T-helper 1 cell (primary cell): ENCODE measurements around the gene THRB.

Experiments used
- DNase-seq, 5 donors: peaks; one replicate each; pipeline ENCODE4 v3.0.0-alpha.2; 2012 to 2020

The THRB gene

GRCh38 chr3:24220859-24221657, 273.6 kb downstream of the THRB start:
- no peak for DNase-seq

GRCh38 chr3:24215502-24215901, 279.1 kb downstream of the THRB start:
- DNase-seq: no peak

- DNase-seq: no peak
Observed at GRCh38 chr3:24211381-24211780, 283.3 kb downstream of the THRB start.

- DNase-seq: no peak
Observed at GRCh38 chr3:24202071-24202470, 292.6 kb downstream of the THRB start.

DNA sequence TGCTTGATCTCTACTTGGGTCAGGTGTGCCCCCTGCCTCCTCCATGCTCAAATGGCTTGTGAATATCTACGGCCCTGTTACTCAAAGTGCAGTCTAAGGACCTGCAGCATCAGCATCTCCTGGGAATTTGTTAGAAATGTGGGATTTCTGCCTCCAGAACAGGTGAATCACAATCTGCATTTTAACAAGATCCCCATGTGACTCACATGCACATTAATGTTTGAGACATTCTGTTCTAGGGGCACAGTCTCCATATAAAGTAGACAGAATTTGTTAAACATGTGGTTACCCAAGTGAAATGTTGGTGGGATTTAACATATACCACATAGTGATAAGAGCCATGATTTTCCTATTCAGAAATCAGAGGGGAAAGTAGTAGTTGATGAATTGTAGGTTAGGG, 293.3 kb downstream of the THRB start:
- no peak for DNase-seq

GRCh38 chr3:24199775-24200247, 294.8 kb downstream of the THRB start:
- DNase-seq: no peak

DNA sequence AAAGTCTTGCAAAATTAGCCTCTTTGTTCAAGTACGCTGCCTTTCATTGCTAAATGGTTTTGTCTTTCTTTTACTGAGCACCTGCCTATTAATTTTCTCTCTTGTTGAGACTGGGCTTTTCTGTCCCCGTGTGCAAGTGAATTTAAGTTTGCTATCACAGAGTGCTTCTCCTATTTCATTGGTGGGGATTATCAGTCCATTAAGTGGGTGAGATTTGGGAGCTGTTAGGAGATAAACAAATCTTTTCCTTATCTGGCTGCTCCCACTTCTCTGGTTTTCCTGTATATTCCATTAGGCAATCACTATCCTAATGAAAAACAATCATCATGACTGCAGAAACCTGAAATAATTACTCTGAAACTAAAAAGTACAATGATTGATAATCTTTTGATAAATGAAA, 295.4 kb downstream of the THRB start:
- no peak for DNase-seq

DNA sequence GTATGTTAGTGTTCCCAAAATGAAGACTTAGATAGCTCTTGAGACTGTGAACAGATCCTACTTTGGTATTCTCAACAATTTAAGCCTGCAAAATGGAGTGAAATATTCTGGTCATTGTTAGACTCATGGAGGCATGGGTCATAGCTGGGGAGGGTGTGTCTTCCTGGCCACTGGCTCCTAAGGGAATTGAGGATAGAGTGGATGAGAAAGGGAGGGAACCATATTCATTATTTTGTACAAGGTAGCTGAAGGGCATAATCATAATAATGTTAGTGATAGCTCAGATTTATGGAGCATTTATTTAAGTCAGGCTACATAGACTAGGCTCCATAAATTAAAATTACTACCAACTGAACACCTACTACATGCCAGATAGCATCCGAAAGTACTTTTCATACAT, 295.9 kb downstream of the THRB start:
- no peak for DNase-seq

DNA sequence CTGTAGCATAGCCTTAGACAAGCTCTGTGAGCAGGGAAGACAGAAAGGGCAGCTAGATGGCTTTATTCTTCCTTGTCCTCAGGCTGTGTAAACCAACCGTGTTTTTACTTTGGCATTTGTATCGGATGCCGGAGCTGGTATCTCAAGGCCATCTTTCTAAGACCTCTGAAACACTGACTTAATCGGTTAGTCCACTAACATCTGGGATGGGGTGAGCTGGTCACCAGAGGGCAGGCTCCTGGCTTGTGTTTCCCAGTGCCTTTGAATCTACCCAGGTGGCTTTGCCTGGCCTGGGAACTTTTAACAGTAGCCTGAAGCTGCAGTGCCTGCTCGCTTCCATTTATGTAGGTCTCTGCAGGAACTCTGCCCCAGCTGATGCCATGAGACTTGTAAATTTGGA, 296.8 kb downstream of the THRB start:
- DNase-seq: no peak

DNA sequence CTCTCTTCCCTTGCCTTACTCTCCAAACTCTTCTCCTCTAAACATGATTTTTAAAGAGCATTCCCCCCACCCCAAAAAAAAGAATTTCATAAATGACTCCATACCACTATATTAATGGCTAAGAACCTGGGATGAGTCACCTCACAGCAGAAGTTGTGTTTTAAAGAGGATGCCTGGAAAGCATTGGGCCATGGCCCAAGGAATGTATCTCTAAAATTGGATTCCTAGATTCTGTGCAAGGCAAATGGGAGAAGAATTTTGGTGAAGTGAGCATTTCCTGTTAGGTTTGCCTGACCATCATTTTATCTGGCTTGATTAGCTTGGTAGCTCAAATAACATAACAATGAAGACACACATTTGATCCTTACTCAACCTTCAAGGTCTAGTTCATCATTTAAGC, 298.1 kb downstream of the THRB start:
- no peak for DNase-seq

GRCh38 chr3:24195504-24196230, 299.0 kb downstream of the THRB start:
- DNase-seq: no peak

GRCh38 chr3:24192469-24193056, 302.1 kb downstream of the THRB start:
- no peak for DNase-seq

DNA sequence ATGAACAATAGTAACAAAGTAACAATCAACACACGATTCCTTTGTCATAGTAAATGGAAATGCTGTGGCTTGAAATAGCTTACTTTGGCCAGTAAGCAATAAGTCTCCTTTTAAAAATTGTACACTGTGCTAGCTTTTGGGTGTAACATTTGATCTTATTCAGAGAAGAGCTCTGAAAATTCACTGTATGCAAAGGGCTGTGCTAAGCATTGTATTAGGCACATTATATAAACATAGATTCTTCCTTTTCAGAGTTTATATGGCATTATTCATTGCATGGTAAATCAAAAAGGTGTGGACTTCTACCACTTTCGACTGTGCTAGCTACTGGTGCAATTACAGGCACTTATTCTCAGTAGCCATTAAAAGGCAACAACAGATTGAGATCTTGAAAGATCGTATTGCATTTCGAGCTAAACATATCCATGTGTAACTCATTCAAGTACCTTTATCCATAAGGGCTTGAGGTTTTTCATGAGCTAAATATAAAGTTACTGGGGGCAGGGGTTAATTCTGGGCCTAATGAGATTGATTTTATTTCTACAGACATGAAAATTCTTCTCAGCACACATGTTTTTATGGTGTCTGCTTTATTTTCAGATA, 302.7 kb downstream of the THRB start:
- no peak for DNase-seq

DNA sequence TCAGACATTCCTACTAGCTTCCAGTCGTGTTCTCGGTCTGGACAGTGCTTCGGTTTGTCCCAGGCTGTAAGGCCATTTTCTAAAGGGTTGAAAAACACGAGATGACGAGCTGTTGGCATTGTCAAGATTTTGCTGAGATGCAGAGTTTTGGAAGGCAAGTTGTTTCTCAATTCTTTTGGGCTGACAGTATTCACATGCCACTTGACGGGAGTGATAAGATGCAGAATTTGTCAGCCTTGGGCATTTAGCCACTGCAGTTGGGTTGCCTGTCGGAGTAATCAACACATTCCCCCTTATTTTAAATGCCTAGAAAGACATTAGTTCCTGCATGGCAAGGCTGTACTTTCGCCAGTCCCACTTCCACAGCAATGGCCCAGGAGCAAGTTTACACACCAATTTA, 304.4 kb downstream of the THRB start:
- DNase-seq: no peak

DNA sequence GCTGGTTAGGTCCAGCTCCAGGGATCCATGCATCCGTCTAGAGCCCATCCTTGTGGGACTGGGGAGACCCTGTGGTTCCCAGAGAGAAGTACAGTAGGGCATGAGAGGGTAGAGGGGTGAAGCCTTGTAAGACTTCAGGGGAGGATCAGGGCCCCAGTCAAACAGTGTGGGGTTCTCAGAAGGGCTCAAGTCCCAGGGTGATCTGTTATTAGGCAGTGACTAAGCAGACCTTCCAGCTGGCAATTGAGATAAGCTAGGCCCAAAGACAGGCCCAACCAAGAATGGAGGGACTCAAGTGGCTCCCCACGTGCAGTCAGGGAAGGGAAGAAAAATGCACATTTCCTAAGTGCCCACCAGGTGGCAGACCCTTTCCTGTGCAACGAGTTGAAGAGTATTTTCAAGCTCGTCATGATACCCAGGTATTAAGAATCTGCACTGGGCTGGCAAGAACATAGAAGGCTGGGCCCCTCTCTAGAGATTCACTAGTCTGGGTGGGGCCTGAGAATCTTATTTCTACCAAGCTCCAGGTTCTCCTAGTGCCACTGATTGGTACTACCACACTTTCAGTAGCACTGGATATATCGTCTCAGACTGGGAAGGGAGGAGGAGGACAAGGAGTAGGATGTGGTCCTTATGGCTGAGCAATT, 308.8 kb downstream of the THRB start:
- DNase-seq: peak in 1 of 5 donors; percentile 19

DNA sequence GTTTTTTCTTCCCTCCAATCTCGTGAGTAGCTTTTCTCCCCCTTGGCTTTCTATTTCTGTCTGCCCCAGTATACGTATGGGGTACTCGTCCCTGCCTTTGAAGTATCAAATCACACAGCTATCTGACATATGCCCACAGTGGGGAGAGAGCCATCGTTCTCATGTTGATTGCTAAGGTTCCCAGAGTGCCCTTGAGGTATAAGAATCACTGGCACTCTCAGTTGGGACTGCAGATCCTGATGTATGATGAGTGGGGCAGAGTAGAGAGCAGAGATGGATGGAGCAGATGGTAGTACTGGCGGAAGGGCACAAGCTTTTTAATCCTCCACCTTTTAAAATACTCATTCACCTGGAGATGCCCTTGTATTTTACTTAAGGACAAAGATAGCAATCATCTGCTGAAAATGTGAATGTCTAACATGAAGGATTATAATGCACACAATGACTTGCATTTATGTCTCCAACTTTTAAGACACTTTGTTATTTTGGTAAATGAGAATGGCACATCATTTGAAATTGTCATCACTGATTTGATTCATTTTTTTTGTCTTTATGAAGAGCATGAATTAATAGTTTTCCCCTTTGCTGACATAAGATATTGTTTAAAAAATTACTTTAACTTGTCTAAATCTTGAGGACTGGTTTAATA, 310.0 kb downstream of the THRB start:
- no peak for DNase-seq

GRCh38 chr3:24182756-24183155, 311.9 kb downstream of the THRB start:
- no peak for DNase-seq

DNA sequence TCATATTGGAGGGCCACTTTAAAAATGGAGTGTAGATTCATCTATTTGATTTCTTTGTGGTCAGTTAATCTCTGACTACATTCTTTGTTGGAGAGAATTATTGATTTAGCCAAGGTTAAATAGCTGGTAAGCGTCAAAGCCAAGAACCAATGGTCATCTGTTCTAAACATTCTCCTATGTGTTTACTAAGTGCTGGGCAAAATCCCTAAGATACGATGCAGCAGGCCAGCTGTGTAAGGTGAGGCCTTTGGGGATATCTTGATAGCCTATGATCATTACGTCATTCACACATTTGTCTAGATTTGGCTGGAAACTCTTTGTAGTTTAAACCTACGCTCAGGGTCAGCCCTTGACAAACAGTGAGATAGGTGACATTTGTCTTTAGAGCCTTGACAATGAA, 313.4 kb downstream of the THRB start:
- DNase-seq: no peak

- DNase-seq: no peak
Observed at GRCh38 chr3:24180616-24181015, 314.0 kb downstream of the THRB start.

- DNase-seq: no peak
Observed at GRCh38 chr3:24177201-24177600, 317.4 kb downstream of the THRB start.

DNA sequence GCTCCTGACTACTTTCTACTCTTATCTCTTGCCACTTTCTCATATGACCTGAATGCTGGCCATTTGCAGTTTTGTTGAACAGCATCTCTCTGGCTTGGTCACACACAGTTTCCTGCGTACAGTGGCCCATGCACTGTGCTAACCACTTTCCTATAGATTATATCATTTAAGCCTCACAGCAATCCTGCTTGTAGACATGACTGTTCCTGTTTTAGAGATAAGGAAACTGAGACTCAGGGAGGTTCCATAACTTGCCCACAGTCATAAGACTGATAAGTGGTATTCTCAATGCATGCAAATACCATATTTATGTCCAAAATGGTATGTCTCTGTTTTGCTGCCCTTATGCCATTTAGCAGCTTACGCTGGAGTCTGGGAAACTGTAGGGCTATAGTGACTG, 320.0 kb downstream of the THRB start:
- no peak for DNase-seq

GRCh38 chr3:24168977-24169376, 325.7 kb downstream of the THRB start:
- peak in 1 of 5 donors; percentile 20 for DNase-seq
